Progenitor cell of endocrine pancreas (in vitro differentiated cells): Measurements from ENCODE around the gene DNASE2. TPM values are rescaled to one million over a fixed set of nuclear protein-coding genes. Genes with fewer than 3 reads are reported as not detected.
"Not testable (repeated sequence)": the region's sequence is repeated elsewhere in the genome, so short reads cannot be mapped to it uniquely, and the experiment has no call there.

Source experiments
- DNase-seq: peaks from one replicate; pipeline ENCODE4 v3.0.0; 2021; ENCODE audit warnings: low spot score; ENCODE audit not compliant: unreplicated experiment
- H3K27ac Mint-ChIP-seq: 2 replicates; pipeline ENCODE4 v1.8.0; 2021; ENCODE audit warnings: mild to moderate bottlenecking, moderate library complexity, mixed read lengths
- H3K27me3 Mint-ChIP-seq: 2 replicates; pipeline ENCODE4 v1.8.0; 2021; ENCODE audit warnings: mixed read lengths
- H3K36me3 Mint-ChIP-seq: 2 replicates; pipeline ENCODE4 v1.8.0; 2022; ENCODE audit warnings: mixed read lengths; ENCODE audit not compliant: insufficient read depth
- H3K4me1 Mint-ChIP-seq: 2 replicates; pipeline ENCODE4 v1.8.0; 2021; ENCODE audit warnings: low read depth, mixed read lengths
- H3K4me3 Mint-ChIP-seq: 2 replicates; pipeline ENCODE4 v1.8.0; 2021; ENCODE audit warnings: low read depth, mild to moderate bottlenecking, moderate library complexity, mixed read lengths
- H3K9me3 Mint-ChIP-seq: 2 replicates; pipeline ENCODE4 v1.8.0; 2021; ENCODE audit warnings: low read depth, mixed read lengths
- CTCF ChIP-seq: fragments of 200-600 bp; sonication (generic); IDR thresholded peaks from one replicate; pipeline ENCODE4 v1.5.0; 2021; ENCODE audit warnings: antibody characterized with exemption, mild to moderate bottlenecking; ENCODE audit not compliant: unreplicated experiment
- total RNA-seq: library from RNA; stranded (reverse); gene quantifications from 2 replicates; pipeline ENCODE4 v1.2.1, GENCODE V29; 2021

DNASE2 gene
- total RNA-seq, 1 donor from 2014 or later: 26.0 TPM

GRCh38 chr19:12918253-12918652, 37.0 kb upstream of the DNASE2 start:
- no peak for DNase-seq
- Mint-ChIP-seq H3K27ac (peak overlapping the region; percentile 94), H3K27me3 (no peaks in the 10 kb centered on the region), H3K4me3 (peak overlapping the region; percentile 52), H3K9me3 (no peaks in the 10 kb centered on the region), H3K36me3 (peaks cover 8% of the 10 kb centered on the region), H3K4me1 (peaks cover 11% of the 10 kb centered on the region)
- no peak for TF ChIP-seq CTCF

DNA sequence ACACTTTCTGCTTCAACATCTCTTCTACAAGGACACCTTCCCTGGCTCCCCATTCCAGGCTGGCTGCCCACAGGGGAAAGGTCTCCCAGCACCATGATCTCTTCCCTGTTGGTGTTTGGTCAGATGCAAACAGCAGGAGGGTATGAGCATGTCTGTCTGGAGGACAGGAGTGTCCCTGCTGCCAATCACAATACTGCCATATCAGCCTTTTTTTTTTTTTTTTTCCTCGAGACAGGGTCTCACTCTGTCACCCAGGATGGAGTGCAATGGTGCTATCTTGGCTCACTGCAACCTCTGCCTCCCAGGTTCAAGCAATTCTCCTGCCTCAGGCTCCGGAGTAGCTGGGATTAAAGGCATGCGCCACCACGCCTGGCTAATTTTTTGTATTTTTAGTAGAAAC, 34.6 kb upstream of the DNASE2 start:
- H3K27me3 Mint-ChIP-seq, H3K27ac Mint-ChIP-seq, H3K4me3 Mint-ChIP-seq, DNase-seq, H3K9me3 Mint-ChIP-seq, H3K36me3 Mint-ChIP-seq: not testable (repeated sequence)
- H3K4me1 Mint-ChIP-seq: peaks cover 24% of the 10 kb centered on the region

DNA sequence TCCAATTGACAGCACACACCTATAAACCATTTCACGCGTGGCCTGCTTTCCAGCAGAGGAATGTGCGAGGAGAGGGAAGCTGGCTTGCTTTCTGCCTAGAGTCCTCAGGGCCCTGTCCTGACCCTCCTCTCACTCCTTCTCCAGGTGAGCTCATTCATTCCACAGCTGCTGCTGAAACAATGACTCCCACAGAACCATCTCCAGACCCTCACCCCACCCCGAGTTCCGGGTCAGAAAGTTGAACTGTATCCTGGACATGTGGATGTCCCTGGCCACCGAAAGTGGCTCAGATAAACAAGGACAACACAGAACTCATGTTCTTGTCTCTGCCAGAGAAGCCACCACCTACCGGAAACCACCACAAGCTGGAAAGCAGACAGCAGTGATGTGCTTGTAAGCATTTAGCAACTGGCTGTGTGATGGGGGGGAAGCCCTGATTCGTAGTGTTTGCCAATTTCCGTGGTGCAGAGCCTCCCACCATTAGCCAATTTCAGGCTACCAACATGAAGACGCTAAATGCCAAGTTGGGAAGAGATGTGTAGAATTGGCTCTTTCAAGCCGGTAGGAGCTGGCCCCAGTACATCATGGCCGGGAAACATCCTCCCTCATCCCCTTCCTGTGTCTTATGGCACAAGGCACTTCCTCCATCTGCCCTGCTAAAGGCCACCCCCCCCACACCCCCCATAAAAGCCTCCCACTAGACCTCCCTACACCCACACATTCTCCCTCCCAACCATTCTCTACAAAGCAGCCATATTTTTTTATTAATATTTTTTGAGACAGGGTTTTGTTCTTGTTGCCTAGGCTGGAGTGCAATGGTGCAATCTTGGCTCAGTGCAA, 32.8 kb upstream of the DNASE2 start:
- H3K4me1 Mint-ChIP-seq: peaks cover 20% of the 10 kb centered on the region
- TF ChIP-seq CTCF: no peak
- H3K36me3 Mint-ChIP-seq: no peaks in the 10 kb centered on the region
- peak overlapping the region; percentile 57 for H3K4me3 Mint-ChIP-seq
- DNase-seq: no peak
- H3K9me3 Mint-ChIP-seq: no peaks in the 10 kb centered on the region
- peak overlapping the region; percentile 97 for H3K27ac Mint-ChIP-seq
- no peaks in the 10 kb centered on the region for H3K27me3 Mint-ChIP-seq

DNA sequence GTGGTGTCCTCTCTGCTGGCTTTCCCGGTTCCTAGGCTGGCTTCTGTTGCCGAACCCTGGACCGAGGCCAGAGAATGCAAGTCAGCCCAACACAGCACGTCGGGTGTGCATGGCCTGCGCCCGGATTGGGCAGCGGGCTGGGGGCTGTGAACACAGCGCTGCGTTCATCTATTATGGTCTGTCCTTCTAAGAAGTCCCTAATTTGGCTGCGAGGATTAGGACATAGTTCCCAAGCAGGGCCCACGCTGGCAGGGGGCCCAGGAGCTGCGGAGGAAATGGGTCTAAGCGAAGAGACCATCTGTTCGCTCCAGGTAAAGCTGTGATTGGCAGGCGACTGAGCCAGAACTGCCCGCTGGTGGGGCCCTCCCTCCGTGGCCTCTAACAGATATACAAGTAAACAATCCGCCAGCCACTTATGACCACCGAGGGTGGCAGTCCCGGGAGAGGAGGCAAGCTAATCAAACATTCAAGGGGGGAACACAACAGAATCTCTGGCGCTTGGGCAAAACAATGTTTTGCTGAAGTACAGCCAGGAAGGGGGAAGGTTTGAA, 31.8 kb upstream of the DNASE2 start:
- H3K4me1 Mint-ChIP-seq: peaks cover 20% of the 10 kb centered on the region
- no peaks in the 10 kb centered on the region for H3K27me3 Mint-ChIP-seq
- H3K4me3 Mint-ChIP-seq: peak overlapping the region; percentile 57
- H3K36me3 Mint-ChIP-seq: no peaks in the 10 kb centered on the region
- no peak for DNase-seq
- no peaks in the 10 kb centered on the region for H3K9me3 Mint-ChIP-seq
- peak overlapping the region; percentile 97 for H3K27ac Mint-ChIP-seq
- no peak for TF ChIP-seq CTCF

- Mint-ChIP-seq H3K36me3 (no peaks in the 10 kb centered on the region), H3K9me3 (no peaks in the 10 kb centered on the region), H3K27ac (peak overlapping the region; percentile 97), H3K27me3 (no peaks in the 10 kb centered on the region), H3K4me1 (peaks cover 20% of the 10 kb centered on the region), H3K4me3 (peak overlapping the region; percentile 57)
- no peak for TF ChIP-seq CTCF
- DNase-seq: no peak
Measured at GRCh38 chr19:12912571-12912970, 31.3 kb upstream of the DNASE2 start.

DNA sequence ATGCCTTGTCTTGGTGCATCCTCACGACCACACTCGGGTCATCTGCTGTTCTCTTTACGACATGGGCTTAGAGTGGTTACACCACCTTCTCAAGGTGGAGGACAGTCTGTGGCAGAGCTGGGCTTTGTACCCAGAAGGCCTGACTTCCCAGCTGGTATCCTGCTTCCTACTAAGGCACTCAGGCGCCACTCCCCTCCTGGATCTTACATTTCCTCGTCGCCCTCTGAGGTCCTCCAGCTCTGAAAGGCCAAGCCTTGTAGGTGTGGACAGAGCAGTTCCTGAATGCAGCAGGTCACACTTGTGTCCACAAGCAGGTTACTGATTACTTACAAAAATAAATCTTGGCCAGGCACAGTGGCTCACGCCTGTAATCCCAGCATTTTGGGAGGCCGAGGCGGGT, 25.9 kb upstream of the DNASE2 start:
- no peak for TF ChIP-seq CTCF
- Mint-ChIP-seq H3K36me3 (no peaks in the 10 kb centered on the region), H3K4me3 (no peak overlapping the region), H3K27me3 (no peaks in the 10 kb centered on the region), H3K27ac (peak overlapping the region; percentile 42), H3K4me1 (peaks cover 1% of the 10 kb centered on the region), H3K9me3 (no peaks in the 10 kb centered on the region)
- DNase-seq: no peak
